HCT116 (cell line): ENCODE data around the gene ICAM1. TPM values are rescaled to one million over a fixed set of nuclear protein-coding genes. Genes with fewer than 3 reads are reported as not detected.

Experiments used
- ATAC-seq: fragments of 200-7000 bp; cut with Tn5 transposase; 2 replicates; pipeline ENCODE4 v1.9.1; 2020; ENCODE audit warnings: mild to moderate bottlenecking, moderate library complexity
- BruUV-seq: library from RNA; stranded (reverse); fragments of 400-500 nt; replicated peaks from 2 replicates; lab custom pipeline; 2021; lab: Mats Ljungman, UMichigan
- CTCF ChIA-PET: fragments of 300-600 bp; sonication (Branson Sonifier 250); formaldehyde crosslinking; loops from one replicate; lab custom pipeline; 2021; ENCODE audit warnings: antibody characterized with exemption; lab: Charles Lee
- POLR2A ChIA-PET: fragments of 300-600, 350-600 bp; sonication (Branson Sonifier 250); formaldehyde crosslinking; loops from one replicate; lab custom pipeline; 2021; ENCODE audit warnings: antibody characterized with exemption; lab: Charles Lee
- RAD21 ChIA-PET, 2 experiments: fragments of 300-600 bp; sonication (Branson Sonifier 250); formaldehyde crosslinking; loops; one replicate each; lab custom pipeline; 2023; ENCODE audit warnings: low total read pairs in 2 of 2; ENCODE audit not compliant: uncharacterized antibody in 2 of 2, unreplicated experiment in 2 of 2, low non-redundant PET in 1 of 2; lab: Charles Lee
- DNase-seq: peaks from one replicate; pipeline ENCODE4 v3.0.0-alpha.2; 2010; ENCODE audit warnings: low read depth, low spot score
- H2AFZ ChIP-seq: fragments of 200-600 bp; shearing (Covaris generic), sonication (generic); 2 replicates; pipeline ENCODE4 v1.6.1; 2017; ENCODE audit warnings: low read depth, mixed run types, mixed read lengths, antibody characterized with exemption, low read length; ENCODE audit not compliant: poor library complexity, severe bottlenecking
- H3K27ac ChIP-seq: 2 replicates; pipeline ENCODE4 v1.5.1; 2012; ENCODE audit warnings: low read depth, low read length
- H3K27me3 ChIP-seq: fragments of 200-600 bp; sonication (generic); 2 replicates; pipeline ENCODE4 v1.6.1; 2016; ENCODE audit warnings: mixed run types, low read length, mixed read lengths; ENCODE audit not compliant: insufficient read depth
- H3K36me3 ChIP-seq, 2 experiments: fragments of 200-500 bp in 1 of 2; fragments of 200-600 bp in 1 of 2; sonication (Bioruptor generic) in 1 of 2; sonication (generic) in 1 of 2; 2 replicates each; pipeline versions ENCODE4 v1.5.1 to v1.6.1; 2014 to 2016; ENCODE audit warnings: low read length in 2 of 2, inconsistent platforms in 1 of 2, mixed read lengths in 1 of 2, mixed run types in 1 of 2; ENCODE audit not compliant: insufficient read depth in 2 of 2, control insufficient read depth in 1 of 2
- H3K4me1 ChIP-seq, 2 experiments: fragments of 200-600 bp in 1 of 2; sonication (generic) in 1 of 2; 2 replicates each; pipeline versions ENCODE4 v1.5.1 to v1.6.1; 2012 to 2017; ENCODE audit warnings: low read length in 2 of 2, inconsistent platforms in 1 of 2, mild to moderate bottlenecking in 1 of 2, mixed read lengths in 1 of 2, mixed run types in 1 of 2, moderate library complexity in 1 of 2; ENCODE audit not compliant: insufficient read depth in 2 of 2, control insufficient read depth in 1 of 2
- H3K4me2 ChIP-seq: fragments of 200-600 bp; sonication (generic); 2 replicates; pipeline ENCODE4 v1.6.1; 2017; ENCODE audit warnings: mixed run types, low read length, mixed read lengths
- H3K4me3 ChIP-seq, 2 experiments: fragments of 200-600 bp in 1 of 2; sonication (generic) in 1 of 2; replicated peaks in 1 of 2; 2 replicates each; pipeline ENCODE4 v1.5.1; 2011 to 2016; ENCODE audit warnings: low read length in 2 of 2, control low read depth in 1 of 2, low read depth in 1 of 2, mild to moderate bottlenecking in 1 of 2, mixed read lengths in 1 of 2, mixed run types in 1 of 2
- H3K79me2 ChIP-seq: fragments of 200-600 bp; sonication (generic); 2 replicates; pipeline ENCODE4 v1.6.1; 2017; ENCODE audit warnings: mild to moderate bottlenecking, mixed run types, low read length, moderate library complexity, mixed read lengths; ENCODE audit not compliant: insufficient read depth
- H3K9ac ChIP-seq: fragments of 200-600 bp; sonication (generic); 2 replicates; pipeline ENCODE4 v1.6.1; 2016; ENCODE audit warnings: low read length, mixed read lengths
- H3K9me2 ChIP-seq: fragments of 200-600 bp; sonication (generic), shearing (Covaris generic); 2 replicates; pipeline ENCODE4 v1.6.1; 2017; ENCODE audit warnings: mixed run types, mild to moderate bottlenecking, moderate library complexity; ENCODE audit not compliant: insufficient read depth
- H3K9me3 ChIP-seq, 2 experiments: fragments of 200-500 bp in 1 of 2; fragments of 200-600 bp in 1 of 2; sonication (Bioruptor generic) in 1 of 2; sonication (generic) in 1 of 2; 2 replicates each; pipeline ENCODE4 v1.6.1; 2014 to 2017; ENCODE audit warnings: low read length in 2 of 2, mixed read lengths in 2 of 2, inconsistent platforms in 1 of 2, low read depth in 1 of 2, mild to moderate bottlenecking in 1 of 2, mixed run types in 1 of 2, moderate library complexity in 1 of 2; ENCODE audit not compliant: control insufficient read depth in 1 of 2, insufficient read depth in 1 of 2
- H4K20me1 ChIP-seq: fragments of 200-600 bp; sonication (generic), shearing (Covaris generic); 2 replicates; pipeline ENCODE4 v1.6.1; 2017; ENCODE audit warnings: mixed run types, mild to moderate bottlenecking, moderate library complexity; ENCODE audit not compliant: insufficient read depth
- ELF1 ChIP-seq: IDR thresholded peaks from 2 replicates; pipeline ENCODE4 v1.6.1; 2012; ENCODE audit warnings: low read depth, borderline replicate concordance
- EZH2phosphoT487 ChIP-seq: fragments of 200-600 bp; IDR thresholded peaks from 2 replicates; pipeline ENCODE4 v1.6.1; 2018; ENCODE audit warnings: antibody characterized with exemption, borderline replicate concordance
- SP1 ChIP-seq: IDR thresholded peaks from 2 replicates; pipeline ENCODE4 v1.6.1; 2012; ENCODE audit warnings: low read depth
- TCF7L2 ChIP-seq: IDR thresholded peaks from 2 replicates; pipeline ENCODE4 v1.7.0; 2011; ENCODE audit warnings: borderline replicate concordance, inconsistent platforms; ENCODE audit not compliant: insufficient read depth, insufficient read length; ENCODE audit errors: extremely low read depth
- ZBTB33 ChIP-seq: IDR thresholded peaks from 2 replicates; pipeline ENCODE4 v1.6.1; 2011; ENCODE audit warnings: mild to moderate bottlenecking, low read length, moderate library complexity; ENCODE audit not compliant: insufficient replicate concordance; ENCODE audit errors: extremely low read depth
- ZFX ChIP-seq: fragments of 450-650 bp; IDR thresholded peaks from 2 replicates; pipeline ENCODE4 v1.6.1; 2017
- intact Hi-C: fragments of 100-400 bp; cut with micrococcal nuclease; formaldehyde crosslinking; loops from 2 replicates; pipeline ENCODE4 v1.10.0; 2022
- total RNA-seq: library from RNA; stranded (reverse); gene quantifications from one replicate; pipeline ENCODE4 v1.2.1, GENCODE V29; 2021; ENCODE audit not compliant: unreplicated experiment

Gene ICAM1
- total RNA-seq, 1 experiment from 2014 or later = 5.0 TPM

- Histone ChIP-seq H3K9me2 (no peaks in the 10 kb centered on the region), H3K9ac (peak overlapping the region; percentile 94), H4K20me1 (no peaks in the 10 kb centered on the region), H3K4me2 (peak overlapping the region; percentile 100), H2AFZ (no peak overlapping the region), H3K27ac (peak overlapping the region; percentile 76), H3K4me3 (peak overlapping the region; percentile 77 to 91), H3K79me2 (peaks cover 16% of the 10 kb centered on the region; the same call in 1 of the 2 replicates), H3K4me1 (peaks cover 13 to 63% of the 10 kb centered on the region in 2 experiments), H3K27me3 (no peaks in the 10 kb centered on the region), H3K9me3 (no peaks in the 10 kb centered on the region), H3K36me3 (peaks cover 2 to 12% of the 10 kb centered on the region in 2 experiments; a peak in 3 of 4 replicates)
- RAD21 ChIA-PET = interaction anchor here (1.0 to 1.1 kb wide), 2 partner anchors 45 to 46 kb away, joined by 4 to 6 read pairs; partner anchors contain the start of gene RAVER1 (in 1 of the 2)
- intact Hi-C loops = loop anchor here (2.0 kb wide), 1 partner anchor 44 kb away; the partner anchor contains the start of gene RAVER1
- peak; percentile 68 for ATAC-seq
- CTCF ChIA-PET = interaction anchor here (1.0 to 3.2 kb wide), 10 partner anchors 8 to 356 kb away, joined by 3 to 30 read pairs (median 8); partner anchors contain the start of gene CDC37
- TF ChIP-seq SP1 = no peak
- TF ChIP-seq TCF7L2 = no peak
- no peak for TF ChIP-seq ZFX
- TF ChIP-seq EZH2phosphoT487 = no peak
- TF ChIP-seq ELF1 = no peak
- no peak for TF ChIP-seq ZBTB33
- peak; percentile 74 for DNase-seq
- POLR2A ChIA-PET = interaction anchor here (0.7 to 2.6 kb wide), 14 partner anchors 8 to 132 kb away, joined by 3 to 26 read pairs (median 5); partner anchors contain the start of genes FDX2, PDE4A, RAVER1 and TYK2
- BruUV-seq = TSS peak; percentile 57
Observed at GRCh38 chr19:10288662-10289166, 17.8 kb downstream of the ICAM1 start.
